HG02623 (cell line): ENCODE results near the gene CSF2.

ENCODE experiments used
- ATAC-seq: cut with Tn5 transposase; IDR thresholded peaks from one replicate; pipeline ENCODE4 v1.9.1; 2021; ENCODE audit warnings: moderate library complexity; ENCODE audit not compliant: unreplicated experiment

The CSF2 gene

GRCh38 chr5:132086277-132086794 is 12.7 kb downstream of the CSF2 start:
- no peak for ATAC-seq

- no peak for ATAC-seq
These were observed 13.6 kb downstream of the CSF2 start for GRCh38 chr5:132087176-132087575.

- no peak for ATAC-seq
These were observed 14.1 kb downstream of the CSF2 start for GRCh38 chr5:132087661-132088060.

GRCh38 chr5:132089363-132089762 is 15.8 kb downstream of the CSF2 start:
- no peak for ATAC-seq

DNA sequence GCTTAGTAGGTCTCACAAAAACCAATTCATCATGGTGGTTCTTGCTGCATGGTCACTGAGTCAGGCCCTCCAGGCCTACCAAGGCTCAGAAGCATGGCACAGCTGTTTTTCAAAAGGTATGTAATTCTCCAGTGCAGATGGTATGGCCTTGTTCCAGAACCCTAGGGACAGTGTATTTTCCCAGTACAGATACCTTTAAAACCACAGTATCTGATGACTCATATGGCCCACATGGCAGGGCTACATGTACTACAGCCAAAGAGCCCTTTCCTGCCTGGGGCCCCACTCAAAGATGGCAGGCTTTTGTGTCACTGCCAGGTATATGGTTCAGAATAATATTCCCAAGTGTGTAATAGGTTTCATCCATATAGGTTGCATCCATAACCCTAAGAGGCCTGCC is 16.5 kb downstream of the CSF2 start:
- ATAC-seq, result no peak

DNA sequence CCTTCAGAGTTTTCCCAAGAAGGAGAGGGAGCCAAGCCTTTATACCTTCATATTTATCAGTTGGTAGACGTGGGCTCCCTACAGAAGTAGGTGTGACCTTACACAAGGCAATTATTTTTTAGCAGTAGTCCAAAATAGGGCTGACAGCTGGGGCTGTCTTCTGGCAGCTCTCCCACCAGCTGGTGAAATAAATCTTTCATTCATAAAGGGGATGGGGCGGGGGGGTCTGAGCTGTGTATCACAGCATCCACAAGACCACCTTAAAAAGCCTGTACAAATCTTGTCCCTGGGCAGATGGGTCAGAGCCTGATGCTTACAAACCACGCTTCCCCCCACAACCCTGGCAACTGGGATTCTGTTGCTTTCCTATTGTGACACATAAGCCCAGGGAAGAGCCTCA is 19.7 kb downstream of the CSF2 start:
- no peak for ATAC-seq

GRCh38 chr5:132094393-132095076 is 20.9 kb downstream of the CSF2 start:
- no peak for ATAC-seq

DNA sequence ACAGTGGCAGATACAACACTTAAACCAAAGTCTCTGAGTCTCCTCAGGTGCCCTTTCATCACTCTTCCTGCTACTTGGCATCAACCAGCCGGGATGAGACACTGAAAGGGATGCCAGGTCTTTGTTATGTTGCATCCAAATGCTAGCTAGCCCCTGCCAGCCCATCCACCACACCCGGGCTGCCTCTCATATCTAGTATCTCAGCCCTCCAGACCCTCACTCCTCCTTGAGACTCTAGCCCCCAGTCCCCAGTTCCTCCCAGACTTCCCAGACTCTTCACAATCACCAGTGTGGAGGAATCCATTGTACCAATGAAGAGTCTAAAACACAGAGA is 21.5 kb downstream of the CSF2 start:
- ATAC-seq, result no peak

DNA sequence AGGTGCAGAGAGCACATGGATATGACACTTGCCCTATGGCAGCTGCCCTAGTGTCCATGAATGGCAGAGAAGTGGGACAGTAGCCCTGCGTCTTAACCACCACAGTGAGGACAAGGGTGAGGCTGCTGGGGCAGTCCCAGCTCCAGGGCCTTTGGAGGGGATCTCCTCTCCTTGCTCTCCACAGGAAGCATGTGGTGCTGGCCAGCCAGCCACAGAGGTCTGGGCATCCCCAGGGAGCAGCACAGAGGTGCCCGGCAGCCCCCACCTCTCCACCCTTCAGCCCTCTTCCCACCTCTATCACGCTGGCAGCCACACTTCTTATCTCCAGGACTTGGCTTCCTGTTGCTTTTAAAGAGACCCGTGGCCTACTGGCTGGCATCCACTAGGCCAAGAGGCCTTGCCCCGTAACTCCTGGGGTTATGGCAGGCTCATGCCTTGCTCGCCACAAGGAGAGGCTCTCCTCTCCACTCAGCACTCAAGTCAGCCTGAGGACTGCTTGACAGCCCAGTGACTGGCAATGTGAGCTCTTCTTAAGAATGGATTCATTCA is 21.9 kb downstream of the CSF2 start:
- ATAC-seq, result no peak

GRCh38 chr5:132096904-132097303 is 23.3 kb downstream of the CSF2 start:
- ATAC-seq, result no peak

GRCh38 chr5:132098151-132098594 is 24.6 kb downstream of the CSF2 start:
- peak; percentile 27 for ATAC-seq

DNA sequence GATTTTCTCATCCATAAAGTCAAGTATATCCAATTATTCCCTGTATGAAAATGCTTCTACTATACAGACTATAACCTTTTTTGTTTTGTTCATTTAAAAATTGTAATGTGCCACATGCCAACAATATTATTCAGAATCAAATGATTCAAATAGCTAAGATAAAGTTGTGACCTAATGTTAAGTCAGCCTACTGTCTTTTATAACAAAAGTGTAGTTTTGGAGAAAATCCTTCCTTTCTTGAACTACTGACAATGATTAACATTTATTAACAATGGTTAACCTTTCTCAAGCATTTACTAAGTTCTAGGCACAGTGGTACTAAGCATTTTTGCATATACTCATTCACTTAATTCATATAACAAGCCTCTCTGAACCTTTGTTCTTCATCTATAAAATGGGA is 25.0 kb downstream of the CSF2 start:
- no peak for ATAC-seq

DNA sequence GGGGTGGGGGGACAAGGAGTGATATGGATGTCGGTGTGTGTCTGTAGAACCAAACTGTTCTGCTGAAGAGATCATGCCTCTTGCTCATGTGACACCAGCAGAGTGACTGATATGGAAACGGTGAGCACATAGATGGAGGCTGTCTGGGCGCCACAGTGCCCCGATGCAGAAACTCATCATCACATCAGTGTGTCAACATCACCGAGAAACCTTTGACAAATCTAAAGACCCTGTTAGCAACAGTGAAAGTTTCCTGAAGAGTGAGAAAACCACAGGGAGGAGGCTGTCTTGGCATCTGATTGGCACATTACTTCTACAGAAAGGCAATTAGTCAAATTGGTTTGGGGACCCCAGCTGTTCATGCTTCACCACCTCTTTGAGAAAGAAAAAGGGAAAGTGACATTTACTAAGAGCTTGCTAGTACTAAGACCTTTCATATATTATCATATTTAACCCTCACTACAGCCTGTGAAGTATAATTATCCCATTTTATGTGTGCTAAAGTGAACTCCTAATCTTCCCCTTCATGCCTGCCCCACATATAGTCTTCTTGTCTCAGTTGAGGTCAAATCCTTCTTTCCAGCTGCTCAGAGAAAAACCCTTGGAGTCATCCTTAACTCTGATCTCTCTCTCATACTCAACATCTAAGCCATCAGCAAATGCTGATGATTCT is 25.6 kb downstream of the CSF2 start:
- peak; percentile 31 for ATAC-seq

DNA sequence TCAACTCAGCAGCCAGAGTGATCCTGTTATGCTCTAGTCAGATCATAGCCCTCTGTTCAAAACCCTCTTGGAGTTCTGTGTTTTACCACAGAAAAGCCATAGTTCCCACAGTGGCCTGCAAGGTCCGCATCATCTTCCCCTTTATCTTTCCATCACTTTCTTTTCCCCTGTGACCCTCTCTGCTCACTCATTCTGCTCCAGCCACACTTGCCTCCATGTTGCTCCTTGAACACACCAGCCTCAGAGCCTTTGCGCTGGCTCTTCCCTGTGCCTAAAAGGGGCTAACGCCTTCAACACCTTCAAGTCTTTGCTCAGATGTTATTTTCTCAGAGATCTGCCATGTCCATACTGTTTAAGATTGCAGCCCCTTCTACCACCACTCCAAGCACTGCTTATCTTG is 26.3 kb downstream of the CSF2 start:
- no peak for ATAC-seq

- peak; percentile 30 for ATAC-seq
These were observed 27.2 kb downstream of the CSF2 start for GRCh38 chr5:132100672-132101261.

GRCh38 chr5:132101385-132101880 is 27.8 kb downstream of the CSF2 start:
- ATAC-seq, result no peak

GRCh38 chr5:132102101-132102701 is 28.6 kb downstream of the CSF2 start:
- no peak for ATAC-seq

DNA sequence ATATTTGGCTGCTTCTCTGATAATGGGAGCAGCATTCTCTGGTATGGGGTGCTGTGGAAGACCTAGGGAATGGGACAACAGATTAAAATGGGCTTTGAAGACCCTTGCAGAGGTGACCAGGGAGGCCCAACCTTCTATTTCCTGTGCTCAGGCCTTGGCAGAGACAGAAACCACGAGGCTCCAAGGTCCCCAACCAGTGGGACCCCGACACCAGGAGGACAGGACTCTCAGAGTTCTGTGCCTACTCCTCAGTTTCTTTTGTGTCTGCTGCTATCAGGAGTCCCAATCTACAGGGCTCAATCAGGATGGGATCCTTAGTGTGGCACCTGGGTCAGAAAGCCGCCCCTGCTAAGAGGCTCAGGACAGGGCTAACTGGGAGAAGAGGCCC is 29.3 kb downstream of the CSF2 start:
- no peak for ATAC-seq

DNA sequence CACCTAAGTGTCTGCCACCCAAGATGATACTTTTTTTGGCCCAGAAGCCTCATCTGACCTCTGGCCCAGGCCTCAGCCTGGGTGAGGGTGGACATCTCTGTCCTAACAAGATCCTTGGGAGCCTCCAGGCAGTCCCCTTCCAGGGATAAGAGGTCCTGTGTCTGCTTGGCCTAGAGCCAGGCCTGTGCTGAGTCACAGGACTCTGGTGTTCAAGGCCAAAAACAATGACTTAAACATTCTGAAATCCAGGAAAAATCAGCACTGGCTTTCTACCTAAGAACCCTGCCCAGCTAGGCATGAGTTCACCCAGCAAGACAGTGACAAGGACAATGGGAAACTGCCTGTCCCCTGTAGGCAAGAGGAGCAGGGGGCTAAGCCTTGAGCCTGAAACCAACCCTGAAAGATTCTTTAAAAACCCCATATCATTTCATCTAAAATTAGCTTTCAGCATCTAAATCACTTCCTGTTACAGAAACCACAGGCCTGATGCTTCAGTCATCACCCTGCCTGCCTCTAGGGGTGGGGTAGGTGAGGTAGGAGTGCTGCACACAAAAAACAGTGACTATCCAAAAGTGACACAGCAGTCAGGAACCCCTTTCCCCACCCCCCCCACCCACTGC is 29.9 kb downstream of the CSF2 start:
- ATAC-seq, result peak; percentile 59

DNA sequence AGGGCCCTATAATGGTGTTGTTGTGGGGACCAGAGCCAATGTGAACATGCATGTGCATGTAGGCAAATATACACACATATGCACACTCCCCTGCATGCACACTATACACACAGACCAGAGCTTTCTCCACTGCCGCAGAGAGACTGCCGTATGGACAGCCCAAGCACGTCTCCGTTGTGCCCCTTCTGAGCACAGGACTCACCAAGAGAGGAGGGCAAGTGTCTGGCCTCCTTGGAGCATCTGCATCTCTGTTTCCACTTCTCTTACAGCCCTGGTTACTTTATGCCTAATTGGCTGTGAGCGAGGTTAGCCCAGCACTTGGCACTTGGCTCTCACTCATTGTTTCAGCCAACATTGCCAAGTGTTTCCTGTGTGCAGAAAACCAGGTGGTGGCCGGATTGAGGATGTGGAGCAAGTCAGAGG is 30.4 kb downstream of the CSF2 start:
- ATAC-seq, result no peak

GRCh38 chr5:132104556-132104955 is 31.0 kb downstream of the CSF2 start:
- no peak for ATAC-seq
